Neural cell (in vitro differentiated cells): ENCODE results near the gene RAB3D. TPM values are rescaled to one million over a fixed set of nuclear protein-coding genes. Genes with fewer than 3 reads are reported as not detected.

Experiments used
- H2AFZ ChIP-seq: fragments of 200-600, 300-800 bp; sonication (generic), shearing (Covaris generic); 2 replicates; pipeline ENCODE4 v1.6.0; 2014; ENCODE audit warnings: low read depth, mild to moderate bottlenecking, antibody characterized with exemption, low read length, moderate library complexity
- H3F3A ChIP-seq: fragments of 200-600 bp; shearing (Covaris generic); 2 replicates; pipeline ENCODE4 v1.6.1; 2016; ENCODE audit warnings: mild to moderate bottlenecking, moderate library complexity, mixed read lengths, antibody characterized with exemption, low read length; ENCODE audit not compliant: insufficient read depth, poor library complexity, severe bottlenecking
- H3K27ac ChIP-seq: fragments of 200-600, 300-800 bp; sonication (generic), shearing (Covaris generic); 2 replicates; pipeline ENCODE4 v1.5.1; 2014; ENCODE audit warnings: mild to moderate bottlenecking, low read length, moderate library complexity
- H3K27me3 ChIP-seq: fragments of 300-800, 200-600 bp; sonication (generic), shearing (Covaris generic); 2 replicates; pipeline ENCODE4 v1.6.0; 2014; ENCODE audit warnings: mild to moderate bottlenecking, low read depth, low read length, moderate library complexity; ENCODE audit not compliant: insufficient read depth
- H3K36me3 ChIP-seq: fragments of 300-800, 200-600 bp; sonication (generic), shearing (Covaris generic); 2 replicates; pipeline ENCODE4 v1.5.1; 2014; ENCODE audit warnings: mild to moderate bottlenecking, antibody characterized with exemption, low read length, moderate library complexity; ENCODE audit not compliant: insufficient read depth
- H3K4me2 ChIP-seq: fragments of 300-800, 200-600 bp; sonication (generic), shearing (Covaris generic); 2 replicates; pipeline ENCODE4 v1.6.0; 2014; ENCODE audit warnings: mild to moderate bottlenecking, low read length
- H3K4me3 ChIP-seq: fragments of 300-800, 200-600 bp; sonication (generic), shearing (Covaris generic); 2 replicates; pipeline ENCODE4 v1.5.1; 2014; ENCODE audit warnings: mild to moderate bottlenecking, low read length, moderate library complexity
- H3K79me2 ChIP-seq: fragments of 200-600 bp; shearing (Covaris generic); replicated peaks from 2 replicates; pipeline ENCODE4 v1.6.0; 2014; ENCODE audit warnings: mild to moderate bottlenecking, low read length, moderate library complexity; ENCODE audit not compliant: insufficient read depth
- H3K9ac ChIP-seq: fragments of 300-800, 200-600 bp; sonication (generic), shearing (Covaris generic); 2 replicates; pipeline ENCODE4 v1.6.1; 2016; ENCODE audit warnings: mild to moderate bottlenecking, low read length, mixed read lengths
- H3K9me2 ChIP-seq: fragments of 200-600 bp; shearing (Covaris generic); 2 replicates; pipeline ENCODE4 v1.6.1; 2016; ENCODE audit warnings: mild to moderate bottlenecking, low read length, mixed read lengths; ENCODE audit not compliant: insufficient read depth
- H3K9me3 ChIP-seq: fragments of 200-600, 300-800 bp; sonication (generic), shearing (Covaris generic); 2 replicates; pipeline ENCODE4 v1.6.1; 2016; ENCODE audit warnings: mild to moderate bottlenecking, mixed run types, low read length, moderate library complexity, mixed read lengths
- H4K20me1 ChIP-seq: fragments of 200-600 bp; shearing (Covaris generic); 2 replicates; pipeline ENCODE4 v1.6.1; 2016; ENCODE audit warnings: mild to moderate bottlenecking, mixed run types; ENCODE audit not compliant: insufficient read depth
- CTCF ChIP-seq: fragments of 450-650 bp; IDR thresholded peaks from 2 replicates; pipeline ENCODE4 v1.5.1; 2014; ENCODE audit warnings: antibody characterized with exemption, mild to moderate bottlenecking, moderate library complexity; ENCODE audit not compliant: poor library complexity, severe bottlenecking
- MXI1 ChIP-seq: fragments of 450-650 bp; conservative IDR thresholded peaks from 2 replicates; pipeline ENCODE4 v1.6.1; 2014; ENCODE audit warnings: antibody characterized with exemption, mild to moderate bottlenecking; ENCODE audit not compliant: poor library complexity, severe bottlenecking
- POLR2AphosphoS5 ChIP-seq: IDR thresholded peaks from 2 replicates; pipeline ENCODE4 v1.6.1; 2012
- RAD21 ChIP-seq: fragments of 450-650 bp; conservative IDR thresholded peaks from 2 replicates; pipeline ENCODE4 v1.6.1; 2014; ENCODE audit warnings: antibody characterized with exemption, mild to moderate bottlenecking, moderate library complexity
- SMC3 ChIP-seq: fragments of 450-650 bp; conservative IDR thresholded peaks from 2 replicates; pipeline ENCODE4 v1.6.1; 2014; ENCODE audit warnings: antibody characterized with exemption, mild to moderate bottlenecking, moderate library complexity; ENCODE audit not compliant: poor library complexity
- TAF1 ChIP-seq: IDR thresholded peaks from 2 replicates; pipeline ENCODE4 v1.6.1; 2012; ENCODE audit warnings: low read depth
- polyA plus RNA-seq: library from polyadenylated mRNA; depleted of rRNA; stranded (reverse); fragments of >200 nt; gene quantifications from 2 replicates; pipeline ENCODE4 v1.2.3, GENCODE V29; 2014

RAB3D gene
- polyA plus RNA-seq, 1 donor from 2014 or later, result 19.3 TPM

GRCh38 chr19:11378319-11379189, 39.1 kb upstream of the RAB3D start:
- peaks cover 6% of the 10 kb centered on the region for H3F3A ChIP-seq
- H3K4me3 ChIP-seq, result no peak overlapping the region
- no peak overlapping the region for H2AFZ ChIP-seq
- no peaks in the 10 kb centered on the region for H3K36me3 ChIP-seq
- no peaks in the 10 kb centered on the region for H3K9me2 ChIP-seq
- no peak overlapping the region for H3K9ac ChIP-seq
- TF ChIP-seq TAF1 (no peak), SMC3 (peak; percentile 33), POLR2AphosphoS5 (no peak), RAD21 (peak; percentile 44), CTCF (peak; percentile 55), MXI1 (no peak)
- H3K4me2 ChIP-seq, result no peak overlapping the region
- no peaks in the 10 kb centered on the region for H3K9me3 ChIP-seq
- no peaks in the 10 kb centered on the region for H4K20me1 ChIP-seq
- H3K27me3 ChIP-seq, result peaks cover 17% of the 10 kb centered on the region
- no peak overlapping the region for H3K27ac ChIP-seq
- H3K79me2 ChIP-seq, result no peaks in the 10 kb centered on the region

GRCh38 chr19:11377756-11378155, 38.3 kb upstream of the RAB3D start:
- H3K4me2 ChIP-seq, result no peak overlapping the region

GRCh38 chr19:11377237-11377636, 37.8 kb upstream of the RAB3D start:
- TF ChIP-seq SMC3, result no peak
- TF ChIP-seq MXI1, result no peak
- H3K4me2 ChIP-seq, result no peak overlapping the region
- H3K9me2 ChIP-seq, result no peaks in the 10 kb centered on the region
- H3K79me2 ChIP-seq, result no peaks in the 10 kb centered on the region
- no peaks in the 10 kb centered on the region for H3K36me3 ChIP-seq
- no peak overlapping the region for H3K27ac ChIP-seq
- no peak overlapping the region for H3K4me3 ChIP-seq
- peaks cover 5% of the 10 kb centered on the region for H3K27me3 ChIP-seq
- H3F3A ChIP-seq, result peaks cover 9% of the 10 kb centered on the region
- H3K9me3 ChIP-seq, result no peaks in the 10 kb centered on the region
- no peak overlapping the region for H2AFZ ChIP-seq
- H3K9ac ChIP-seq, result no peak overlapping the region
- H4K20me1 ChIP-seq, result no peaks in the 10 kb centered on the region

More at GRCh38 chr19:11377756-11378155, 38.3 kb upstream of the RAB3D start:
- no peak overlapping the region for H3K4me3 ChIP-seq
- H3K36me3 ChIP-seq, result no peaks in the 10 kb centered on the region
- no peaks in the 10 kb centered on the region for H3K9me2 ChIP-seq
- no peaks in the 10 kb centered on the region for H4K20me1 ChIP-seq
- no peaks in the 10 kb centered on the region for H3K9me3 ChIP-seq
- no peak for TF ChIP-seq SMC3
- H3K27me3 ChIP-seq, result peaks cover 9% of the 10 kb centered on the region
- no peak overlapping the region for H3K27ac ChIP-seq
- H3K9ac ChIP-seq, result no peak overlapping the region
- no peaks in the 10 kb centered on the region for H3K79me2 ChIP-seq
- H2AFZ ChIP-seq, result no peak overlapping the region
- H3F3A ChIP-seq, result peaks cover 9% of the 10 kb centered on the region
